Esophagus squamous epithelium (tissue), 4 donors: ENCODE measurements around the gene MEIS2.

Experiments
- CTCF ChIP-seq, 6 experiments: fragments of 450-650 bp in 4 of 6; fragments of 200-600 bp in 2 of 6; sonication (generic) in 2 of 6; IDR thresholded peaks; one replicate each; pipeline ENCODE4 v1.5.1; 2016 to 2019; ENCODE audit warnings: antibody characterized with exemption in 6 of 6, mild to moderate bottlenecking in 4 of 6, moderate library complexity in 4 of 6
- POLR2A ChIP-seq, 4 donors: fragments of 450-650 bp; IDR thresholded peaks; one replicate each; pipeline ENCODE4 v1.6.1; 2017; ENCODE audit warnings: antibody characterized with exemption in 4 of 4, mild to moderate bottlenecking in 4 of 4, moderate library complexity in 3 of 4

GRCh38 chr15:36970522-36970921 is 129.8 kb downstream of the MEIS2 start:
- no peak for TF ChIP-seq CTCF (IDR thresholded peaks at IDR 0.05)
- no peak for TF ChIP-seq POLR2A (IDR thresholded peaks at IDR 0.05)
